Activated CD4-positive, alpha-beta T cell treated with anti-CD3 and anti-CD28 coated beads for 36 hours (primary cell): ENCODE results near the gene ITGB2. TPM values are rescaled to one million over a fixed set of nuclear protein-coding genes. Genes with fewer than 3 reads are reported as not detected.

Experiments used
- ATAC-seq: fragments of 200-7000 bp; cut with Tn5 transposase; one replicate; pipeline ENCODE4 v1.10.0; 2021; ENCODE audit warnings: mild to moderate bottlenecking, moderate library complexity
- CTCF ChIA-PET: fragments of 350-600 bp; sonication (Branson Sonifier 250); formaldehyde crosslinking; loops from one replicate; lab custom pipeline; 2021; ENCODE audit warnings: antibody characterized with exemption; lab: Charles Lee
- POLR2A ChIA-PET: fragments of 350-600 bp; sonication (Branson Sonifier 250); formaldehyde crosslinking; loops from one replicate; lab custom pipeline; 2021; ENCODE audit warnings: antibody characterized with exemption, inconsistent platforms; lab: Charles Lee
- DNase-seq: peaks from one replicate; pipeline ENCODE4 v3.0.0-alpha.2; 2020
- H3K27ac Mint-ChIP-seq: one replicate; pipeline ENCODE4 v1.8.0; 2021; ENCODE audit warnings: mixed read lengths
- H3K27me3 Mint-ChIP-seq: one replicate; pipeline ENCODE4 v1.8.0; 2021; ENCODE audit warnings: mixed read lengths
- H3K36me3 Mint-ChIP-seq: one replicate; pipeline ENCODE4 v1.8.0; 2021; ENCODE audit warnings: low read depth, mixed read lengths
- H3K4me1 Mint-ChIP-seq: one replicate; pipeline ENCODE4 v1.8.0; 2021; ENCODE audit warnings: mixed read lengths
- H3K4me3 Mint-ChIP-seq: one replicate; pipeline ENCODE4 v1.8.0; 2021; ENCODE audit warnings: mild to moderate bottlenecking, moderate library complexity, mixed read lengths
- H3K9me3 Mint-ChIP-seq: one replicate; pipeline ENCODE4 v1.8.0; 2021; ENCODE audit warnings: low read depth, mixed read lengths
- intact Hi-C, 2 experiments: fragments of 100-400 bp; cut with DNase I in 1 of 2; cut with micrococcal nuclease in 1 of 2; formaldehyde crosslinking; loops; one replicate each; pipeline versions ENCODE4 v1.14.2 to v1.15.1; 2022 to 2024; cut with DNase I, micrococcal nuclease
- total RNA-seq, 2 experiments: library from RNA; stranded (reverse); gene quantifications; one replicate each; pipeline ENCODE4 v1.2.3, GENCODE V29; 2021

Gene ITGB2
- total RNA-seq, 2 experiments from 2014 or later, result 217 to 250 TPM

DNA sequence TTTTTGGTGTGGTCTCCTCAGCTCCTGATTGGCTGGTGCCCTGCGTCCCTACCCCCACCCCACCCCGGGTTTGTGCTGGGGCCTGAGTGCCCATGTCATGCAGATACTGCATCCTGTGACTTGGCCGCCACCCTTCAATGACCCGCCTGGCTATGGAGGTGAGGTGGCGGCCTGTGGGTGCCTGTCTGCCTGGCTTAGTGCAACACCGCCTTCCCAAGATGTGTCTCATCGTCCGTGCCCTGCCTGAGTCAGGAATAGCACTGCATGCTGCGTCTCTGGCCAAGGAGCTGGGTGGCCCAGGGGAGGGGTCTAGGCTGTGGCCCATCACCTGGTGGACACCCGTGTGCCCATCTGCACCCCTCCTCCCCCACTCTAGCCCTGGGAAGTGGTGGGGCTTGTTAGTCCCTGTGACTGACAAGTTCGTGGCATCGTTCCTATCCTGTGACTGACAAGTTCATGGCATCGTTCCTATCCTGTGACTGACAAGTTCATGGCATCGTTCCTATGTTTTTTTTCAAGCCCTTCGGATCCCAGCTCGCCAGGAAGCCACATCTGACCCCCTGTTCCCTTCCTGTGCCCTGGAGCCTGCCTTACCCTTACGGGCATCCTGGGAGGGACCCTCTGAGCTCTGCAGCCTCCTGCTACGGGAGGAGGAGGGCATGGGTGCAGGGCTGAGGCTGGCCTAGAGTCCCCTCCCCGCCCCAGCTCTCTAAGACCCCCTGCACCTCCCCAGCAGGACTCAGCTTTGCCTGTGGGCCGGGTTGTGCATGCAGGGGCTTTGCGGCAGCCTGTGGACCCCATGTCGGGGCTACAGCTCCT, 26.6 kb upstream of the ITGB2 start:
- Mint-ChIP-seq H3K36me3 (peaks cover 36% of the 10 kb centered on the region), H3K9me3 (no peaks in the 10 kb centered on the region), H3K4me3 (no peak overlapping the region), H3K27me3 (no peaks in the 10 kb centered on the region), H3K4me1 (peaks cover 21% of the 10 kb centered on the region), H3K27ac (no peak overlapping the region)
- CTCF ChIA-PET, result interaction anchor here (0.9 to 7.7 kb wide), 5 partner anchors 182 to 863 kb away, joined by 3 to 64 read pairs (median 51); no protein-coding TSS in a partner anchor
- ATAC-seq (no peak), DNase-seq (no peak)
- intact Hi-C loops, result no loop called here
- POLR2A ChIA-PET, result interaction anchor here (0.5 kb wide), 1 partner anchor 340 kb away, joined by 3 read pairs; the partner anchor contains the start of gene POFUT2

DNA sequence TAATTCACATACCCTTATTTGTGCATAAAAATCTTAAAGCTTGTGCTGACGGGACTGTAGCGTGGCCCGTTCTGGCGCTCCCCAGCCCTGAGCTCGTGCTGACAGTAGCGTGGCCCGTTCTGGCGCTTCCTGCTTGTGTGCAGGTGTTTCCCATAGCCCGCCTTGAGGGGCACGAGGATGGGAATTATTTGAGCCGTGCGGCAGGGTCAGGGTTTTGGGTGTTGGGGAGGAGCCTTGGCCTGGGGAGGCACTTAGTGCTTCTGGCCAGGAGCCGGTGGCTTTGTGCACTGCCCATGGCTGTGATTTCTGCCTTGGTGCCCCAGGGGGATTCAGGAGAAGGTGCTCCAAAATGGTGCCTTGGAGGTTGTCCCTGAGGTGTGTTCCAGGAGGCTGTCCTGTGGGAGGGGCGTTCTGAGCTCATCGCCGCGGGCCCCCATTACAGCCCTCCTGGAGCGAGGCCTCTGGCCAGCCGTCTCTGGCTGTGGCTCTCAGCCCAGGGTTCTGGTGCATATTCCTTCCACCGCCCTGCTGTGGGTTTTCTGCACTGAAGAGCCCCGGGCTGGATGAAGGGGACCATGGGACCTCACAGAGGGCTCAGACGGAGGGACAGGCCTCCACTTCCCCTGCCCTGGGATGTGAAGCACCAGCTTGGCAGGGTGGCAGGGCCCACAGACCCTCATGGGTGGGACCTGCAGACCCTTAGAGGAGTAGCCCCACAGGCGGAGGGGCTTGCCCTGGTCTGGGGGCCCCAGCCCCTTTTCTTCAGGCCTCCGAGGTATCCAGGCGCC, 25.7 kb upstream of the ITGB2 start:
- intact Hi-C loops, result no loop called here
- no peak overlapping the region for H3K4me3 Mint-ChIP-seq
- CTCF ChIA-PET, result interaction anchor here (0.7 to 7.7 kb wide), 4 partner anchors 31 to 192 kb away, joined by 3 to 58 read pairs (median 14); no protein-coding TSS in a partner anchor
- no peak for ATAC-seq
- POLR2A ChIA-PET, result interaction anchor here (0.5 kb wide), 1 partner anchor 341 kb away, joined by 3 read pairs; the partner anchor contains the start of gene POFUT2
- H3K4me1 Mint-ChIP-seq, result peaks cover 30% of the 10 kb centered on the region
- H3K36me3 Mint-ChIP-seq, result peaks cover 44% of the 10 kb centered on the region
- H3K9me3 Mint-ChIP-seq, result no peaks in the 10 kb centered on the region
- H3K27me3 Mint-ChIP-seq, result no peaks in the 10 kb centered on the region
- H3K27ac Mint-ChIP-seq, result no peak overlapping the region
- no peak for DNase-seq

DNA sequence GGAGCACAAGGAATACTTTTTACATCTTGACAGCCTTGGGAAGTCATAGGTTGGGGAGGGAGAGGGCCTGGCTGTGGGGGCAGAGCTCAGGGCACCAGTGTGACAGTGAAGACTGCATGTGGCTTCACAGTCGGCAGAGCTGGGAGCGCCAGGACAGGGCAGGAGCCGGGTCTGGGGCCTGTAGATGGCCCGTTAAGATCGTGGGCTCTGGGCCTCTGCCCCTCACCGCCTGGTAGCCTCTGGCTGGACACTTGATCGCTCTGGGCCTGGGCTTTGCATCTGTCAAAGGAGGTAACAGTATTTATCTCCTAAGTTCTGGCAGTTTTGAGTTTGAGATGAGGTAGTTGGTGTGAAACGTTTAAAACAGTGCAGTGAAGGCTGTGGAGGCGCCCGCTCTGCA, 23.9 kb upstream of the ITGB2 start:
- ChIA-PET CTCF (interaction anchor here (2.3 to 7.7 kb wide), 2 partner anchors 184 to 194 kb away, joined by 24 to 58 read pairs; no protein-coding TSS in a partner anchor), POLR2A (no interaction called here)
- Mint-ChIP-seq H3K9me3 (no peaks in the 10 kb centered on the region), H3K36me3 (peaks cover 39% of the 10 kb centered on the region), H3K27me3 (no peaks in the 10 kb centered on the region), H3K27ac (no peak overlapping the region), H3K4me3 (no peak overlapping the region), H3K4me1 (peaks cover 36% of the 10 kb centered on the region)
- intact Hi-C loops, result loop anchor here in 1 of 2 experiments (5.0 kb wide), 1 partner anchor 343 kb away; the partner anchor contains the start of gene POFUT2
- no peak for DNase-seq
- ATAC-seq, result no peak

DNA sequence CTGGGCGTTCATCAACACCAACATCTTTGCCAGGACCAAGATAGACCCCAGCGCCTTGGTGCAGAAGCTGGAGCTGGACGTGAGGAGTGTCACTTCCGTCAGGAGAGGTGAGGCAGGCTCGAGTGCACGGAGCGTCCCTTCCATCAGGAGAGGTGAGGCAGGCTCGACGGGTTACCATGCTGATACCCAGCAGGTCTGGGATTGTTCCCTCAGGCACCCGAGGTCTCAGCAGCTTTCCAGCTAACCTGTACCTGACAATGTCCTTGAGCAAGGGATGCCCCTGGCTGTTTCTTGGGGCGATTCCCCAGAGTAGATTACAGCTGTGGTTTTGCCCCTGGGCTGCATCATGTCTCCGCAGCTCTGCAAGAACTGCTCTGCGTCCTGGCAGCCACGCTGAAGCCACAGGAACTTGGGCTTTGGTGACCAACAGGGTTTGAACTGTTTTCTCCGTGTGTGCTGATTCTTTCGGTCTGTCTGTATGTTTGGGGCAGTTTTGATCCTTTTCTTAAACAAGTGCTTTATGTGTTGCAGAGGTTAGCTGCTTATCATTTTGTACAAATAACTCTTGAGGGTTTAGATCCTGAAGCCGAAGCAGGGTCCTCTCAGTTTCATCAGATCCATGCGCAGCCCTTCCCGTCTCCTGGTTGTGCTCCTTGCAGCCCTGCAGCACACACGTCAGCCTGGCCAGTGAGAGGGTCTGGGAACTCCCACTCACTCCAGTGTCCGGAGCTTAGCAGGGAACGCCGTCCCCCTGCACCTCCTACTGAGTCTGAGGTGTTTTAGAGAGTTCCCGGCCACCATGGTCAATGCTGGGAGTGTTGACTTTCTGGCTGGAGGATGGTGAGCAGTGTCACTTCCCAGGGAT, 23.2 kb upstream of the ITGB2 start:
- Mint-ChIP-seq H3K27ac (no peak overlapping the region), H3K36me3 (peaks cover 39% of the 10 kb centered on the region), H3K4me1 (peaks cover 38% of the 10 kb centered on the region), H3K27me3 (no peaks in the 10 kb centered on the region), H3K4me3 (no peak overlapping the region), H3K9me3 (no peaks in the 10 kb centered on the region)
- ChIA-PET CTCF (interaction anchor here (0.7 to 7.7 kb wide), 2 partner anchors 30 to 195 kb away, joined by 3 to 58 read pairs; no protein-coding TSS in a partner anchor), POLR2A (no interaction called here)
- ATAC-seq (no peak), DNase-seq (no peak)
- intact Hi-C loops, result loop anchor here in 1 of 2 experiments (5.0 kb wide), 1 partner anchor 343 kb away; the partner anchor contains the start of gene POFUT2

DNA sequence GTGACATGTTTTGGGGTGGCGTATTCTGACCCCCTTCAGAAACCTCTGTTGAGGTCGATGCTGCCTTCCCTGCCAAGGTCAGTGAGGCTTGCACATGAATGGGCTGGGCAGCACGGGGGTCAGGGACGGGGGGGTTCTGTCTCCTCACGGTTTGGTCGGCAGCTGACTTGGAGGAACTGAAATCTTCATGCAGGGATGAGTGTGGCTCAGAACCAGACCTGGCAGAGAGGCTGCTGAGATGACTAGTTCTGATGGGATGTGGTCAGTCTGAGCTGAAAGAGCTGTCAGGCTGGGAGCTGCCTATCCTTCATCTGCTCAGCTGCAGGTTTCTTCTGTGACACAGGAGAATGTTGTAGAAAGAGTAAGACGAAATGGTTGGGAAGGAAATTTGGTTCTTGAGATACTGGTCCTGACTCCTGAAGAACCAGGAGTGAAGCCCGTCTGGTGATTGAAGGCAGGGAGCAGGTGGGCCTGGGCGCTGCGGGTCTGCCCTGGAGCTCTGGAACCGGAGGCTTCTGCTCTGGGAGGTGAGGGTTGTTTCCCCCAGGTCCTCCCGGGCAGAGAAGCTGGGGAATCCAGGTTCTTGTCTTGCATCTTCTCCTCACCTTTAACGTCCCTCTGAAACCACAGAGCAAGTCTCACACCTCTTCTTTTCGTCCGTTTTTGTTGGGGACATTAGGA, 22.4 kb upstream of the ITGB2 start:
- intact Hi-C loops, result loop anchor here in 1 of 2 experiments (5.0 kb wide), 1 partner anchor 344 kb away; the partner anchor contains the start of gene POFUT2
- Mint-ChIP-seq H3K4me1 (peaks cover 42% of the 10 kb centered on the region), H3K4me3 (no peak overlapping the region), H3K27ac (no peak overlapping the region), H3K27me3 (no peaks in the 10 kb centered on the region), H3K36me3 (peaks cover 39% of the 10 kb centered on the region), H3K9me3 (no peaks in the 10 kb centered on the region)
- ChIA-PET POLR2A (no interaction called here), CTCF (interaction anchor here (0.6 to 7.7 kb wide), 3 partner anchors 149 to 332 kb away, joined by 3 to 58 read pairs (median 4); no protein-coding TSS in a partner anchor)
- ATAC-seq (no peak), DNase-seq (no peak)

DNA sequence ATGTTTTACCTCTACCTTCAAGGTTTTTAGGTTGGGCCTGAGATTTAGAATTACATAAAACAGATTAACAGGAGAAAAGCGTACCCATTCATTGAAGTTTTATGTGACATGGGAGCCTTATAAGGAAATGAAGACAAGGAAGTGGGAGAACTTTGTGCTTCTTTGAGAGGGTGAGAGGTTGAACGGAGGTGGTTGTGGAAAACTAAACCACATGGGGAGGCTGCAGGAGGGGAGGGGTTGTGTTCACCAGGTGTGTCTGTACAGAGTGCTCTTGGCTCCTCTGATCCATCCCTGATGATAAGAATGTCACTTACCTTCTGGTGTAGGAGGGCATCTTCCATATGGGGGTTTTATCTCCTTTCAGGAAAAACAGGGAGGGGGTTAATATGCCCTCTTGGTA, 21.9 kb upstream of the ITGB2 start:
- Mint-ChIP-seq H3K27me3 (no peaks in the 10 kb centered on the region), H3K36me3 (peaks cover 39% of the 10 kb centered on the region), H3K4me1 (peaks cover 42% of the 10 kb centered on the region), H3K27ac (peak overlapping the region; percentile 59), H3K4me3 (peak overlapping the region; percentile 38), H3K9me3 (no peaks in the 10 kb centered on the region)
- DNase-seq (no peak), ATAC-seq (no peak)
- intact Hi-C loops, result loop anchor here in 1 of 2 experiments (5.0 kb wide), 1 partner anchor 345 kb away; the partner anchor contains the start of gene POFUT2
- ChIA-PET CTCF (interaction anchor here (0.6 to 7.7 kb wide), 3 partner anchors 149 to 333 kb away, joined by 3 to 58 read pairs (median 4); no protein-coding TSS in a partner anchor), POLR2A (no interaction called here)

DNA sequence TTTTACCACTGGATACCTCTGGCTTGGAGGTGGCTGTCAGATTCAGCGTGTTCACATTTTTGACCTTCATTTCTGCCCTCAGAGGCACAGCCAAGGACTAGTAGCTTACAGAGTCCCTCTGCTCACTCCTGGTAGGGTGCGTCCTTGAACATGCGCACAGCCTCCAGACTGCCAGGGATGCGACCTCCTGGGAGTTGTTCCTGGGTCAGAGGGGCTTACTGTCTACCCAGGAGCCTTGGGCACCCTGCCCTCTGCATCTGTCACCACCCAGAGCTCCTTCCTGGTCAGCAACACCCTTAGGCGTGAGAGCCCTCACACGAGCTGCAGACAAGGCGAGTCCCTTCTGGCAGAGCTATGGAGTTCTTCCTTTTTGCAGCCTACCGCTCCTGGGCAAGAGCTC, 20.9 kb upstream of the ITGB2 start:
- no peaks in the 10 kb centered on the region for H3K9me3 Mint-ChIP-seq
- peaks cover 42% of the 10 kb centered on the region for H3K4me1 Mint-ChIP-seq
- DNase-seq (no peak), ATAC-seq (no peak)
- ChIA-PET CTCF (interaction anchor here (0.6 to 7.7 kb wide), 5 partner anchors 28 to 1015 kb away, joined by 3 to 58 read pairs (median 3); no protein-coding TSS in a partner anchor), POLR2A (no interaction called here)
- intact Hi-C loops, result loop anchor here in 1 of 2 experiments (5.0 kb wide), 1 partner anchor 346 kb away; the partner anchor contains the start of gene POFUT2
- no peaks in the 10 kb centered on the region for H3K27me3 Mint-ChIP-seq
- peak overlapping the region; percentile 60 for H3K27ac Mint-ChIP-seq
- H3K4me3 Mint-ChIP-seq, result peak overlapping the region; percentile 88
- peaks cover 39% of the 10 kb centered on the region for H3K36me3 Mint-ChIP-seq

DNA sequence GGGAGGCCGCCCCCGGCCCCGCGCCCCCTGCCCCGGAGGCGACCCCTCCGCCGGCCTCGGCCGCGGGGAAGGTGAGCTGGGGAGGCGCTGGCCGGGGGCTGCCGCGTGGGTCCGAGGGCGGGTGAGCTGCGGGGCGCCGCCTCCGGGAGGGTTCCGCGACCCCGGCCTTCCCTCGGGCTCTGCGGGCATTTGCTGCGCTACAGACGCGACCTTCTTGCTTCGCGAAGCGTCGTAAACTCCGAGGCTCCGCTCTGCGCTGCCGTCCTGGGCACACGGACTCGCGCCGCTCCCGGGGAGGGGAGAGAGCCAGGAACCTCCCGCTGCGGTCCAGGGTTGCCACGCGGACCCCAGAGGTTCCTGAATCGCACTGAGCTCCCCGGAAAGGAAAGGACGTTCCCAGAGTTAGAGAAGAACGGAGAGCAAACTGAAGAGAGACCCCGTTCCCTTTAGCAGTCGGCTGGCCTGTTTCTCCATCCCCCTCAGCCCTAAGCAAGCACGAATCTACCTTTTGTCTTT, 19.5 kb upstream of the ITGB2 start:
- peak overlapping the region; percentile 84 for H3K27ac Mint-ChIP-seq
- ATAC-seq, result peak; percentile 31
- peaks cover 40% of the 10 kb centered on the region for H3K4me1 Mint-ChIP-seq
- no peaks in the 10 kb centered on the region for H3K9me3 Mint-ChIP-seq
- POLR2A ChIA-PET, result interaction anchor here (0.6 to 1.0 kb wide), 2 partner anchors 20 to 226 kb away, joined by 3 read pairs; partner anchors contain the start of gene ITGB2
- no peak for DNase-seq
- H3K27me3 Mint-ChIP-seq, result no peaks in the 10 kb centered on the region
- intact Hi-C loops, result loop anchor here in 1 of 2 experiments (1.0 to 5.0 kb wide), 4 partner anchors 67 to 347 kb away; partner anchors contain the start of genes POFUT2, PTTG1IP and UBE2G2
- peak overlapping the region; percentile 88 for H3K4me3 Mint-ChIP-seq
- H3K36me3 Mint-ChIP-seq, result peaks cover 33% of the 10 kb centered on the region
- CTCF ChIA-PET, result interaction anchor here (0.7 to 7.7 kb wide), 6 partner anchors 24 to 828 kb away, joined by 3 to 58 read pairs (median 4); no protein-coding TSS in a partner anchor

DNA sequence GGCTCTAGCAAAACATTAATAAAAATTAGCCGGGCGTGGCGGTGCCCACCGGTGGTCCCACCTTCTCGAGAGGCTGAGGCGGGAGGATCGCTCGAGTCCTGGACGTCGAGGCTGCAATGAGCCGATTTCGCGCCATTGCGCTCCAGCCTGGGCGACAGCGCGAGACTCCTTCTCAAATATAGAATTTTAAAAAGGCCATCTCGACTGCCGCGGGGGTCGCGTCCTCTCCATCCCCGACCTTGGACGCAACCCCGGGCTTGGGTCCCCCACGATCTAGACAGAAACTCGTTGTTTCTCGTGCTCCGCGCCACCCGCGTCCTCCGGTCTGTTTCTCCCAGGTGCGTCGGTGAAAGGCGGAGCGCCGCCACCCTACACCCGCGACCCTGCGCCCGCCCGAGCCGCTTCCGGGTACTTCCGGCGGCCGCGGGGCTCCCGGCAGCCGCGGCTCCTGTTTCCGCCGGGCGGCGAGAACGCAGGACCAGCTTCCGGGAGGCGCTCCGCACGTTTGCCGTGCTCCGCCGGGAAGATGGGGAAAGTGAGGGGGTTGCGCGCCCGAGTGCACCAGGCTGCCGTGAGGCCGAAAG, 18.9 kb upstream of the ITGB2 start, which contains the start of gene SLX9:
TSS of gene SLX9 (plus strand) at position 498 of the 584 bp plus-strand sequence. CDS start at position 527, 29 bp downstream.
- ATAC-seq, result peak; percentile 96
- peak; percentile 91 for DNase-seq
- H3K27me3 Mint-ChIP-seq, result no peaks in the 10 kb centered on the region
- H3K4me3 Mint-ChIP-seq, result peak within 1 kb of the TSS; percentile 88
- H3K36me3 Mint-ChIP-seq, result peaks cover 28% of the 10 kb centered on the region
- H3K27ac Mint-ChIP-seq, result peak within 1 kb of the TSS; percentile 86
- POLR2A ChIA-PET, result interaction anchor here (0.6 to 1.0 kb wide), 2 partner anchors 19 to 226 kb away, joined by 3 read pairs; partner anchors contain the start of gene ITGB2
- peaks cover 37% of the 10 kb centered on the region for H3K4me1 Mint-ChIP-seq
- intact Hi-C loops, result loop anchor here in 1 of 2 experiments (1.0 to 5.0 kb wide), 5 partner anchors 28 to 348 kb away; partner anchors contain the start of genes POFUT2, PTTG1IP and UBE2G2
- H3K9me3 Mint-ChIP-seq, result no peaks in the 10 kb centered on the region
- CTCF ChIA-PET, result interaction anchor here (0.6 to 7.7 kb wide), 7 partner anchors 9 to 829 kb away, joined by 3 to 58 read pairs (median 4); no protein-coding TSS in a partner anchor
